NCI-H510A treated with DMSO at 0.1 percent for 48 hours (cell line): ENCODE measurements around the gene COL20A1.
"Not testable (repeated sequence)": the region's sequence is repeated elsewhere in the genome, so short reads cannot be mapped to it uniquely, and the experiment has no call there.

Source experiments
- DNase-seq: peaks from one replicate; lab custom pipeline; 2025; lab: John Stamatoyannopoulos, UW

Gene COL20A1

GRCh38 chr20:63291811-63292210 lies 1.2 kb upstream of the COL20A1 start:
- DNase-seq = no peak

- no peak for DNase-seq
Measured at GRCh38 chr20:63292292-63292701, 689 bp upstream of the COL20A1 start.

- DNase-seq = no peak
Measured at GRCh38 chr20:63293456-63293855, 470 bp downstream of the COL20A1 start.

DNA sequence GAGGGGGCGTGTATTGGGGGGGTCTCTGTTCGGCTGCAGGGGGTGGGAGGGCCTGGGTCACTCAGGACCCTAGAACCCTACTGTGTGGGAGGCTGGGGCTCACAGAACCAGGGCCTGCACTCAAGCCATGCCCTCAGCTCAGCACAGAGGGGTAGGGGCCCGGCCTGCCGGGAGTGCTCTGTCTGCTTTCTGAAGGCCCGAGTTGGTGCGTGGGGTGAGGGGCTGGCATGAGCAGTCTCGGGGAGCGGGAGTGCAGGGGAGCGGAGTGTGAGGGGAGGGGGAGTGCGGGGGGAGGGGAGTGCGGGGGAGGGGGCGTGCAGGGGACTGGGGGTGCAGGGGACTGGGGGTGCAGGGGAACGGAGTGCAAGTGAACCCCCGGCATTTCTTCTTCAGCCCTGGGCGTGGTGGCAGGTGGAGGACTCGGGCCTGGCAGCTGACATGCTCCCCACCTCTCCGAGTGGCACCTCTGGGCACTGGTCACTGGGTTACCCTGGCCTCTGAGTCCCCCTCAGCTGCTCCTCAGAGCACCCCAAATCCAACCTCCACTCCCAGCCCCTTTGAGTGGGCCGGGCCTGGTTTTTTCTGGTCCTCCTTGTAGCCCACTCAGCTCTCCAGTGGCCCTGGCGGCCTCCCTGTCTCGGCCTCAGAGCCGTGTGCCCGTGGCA lies 1.0 kb downstream of the COL20A1 start:
- no peak for DNase-seq

DNA sequence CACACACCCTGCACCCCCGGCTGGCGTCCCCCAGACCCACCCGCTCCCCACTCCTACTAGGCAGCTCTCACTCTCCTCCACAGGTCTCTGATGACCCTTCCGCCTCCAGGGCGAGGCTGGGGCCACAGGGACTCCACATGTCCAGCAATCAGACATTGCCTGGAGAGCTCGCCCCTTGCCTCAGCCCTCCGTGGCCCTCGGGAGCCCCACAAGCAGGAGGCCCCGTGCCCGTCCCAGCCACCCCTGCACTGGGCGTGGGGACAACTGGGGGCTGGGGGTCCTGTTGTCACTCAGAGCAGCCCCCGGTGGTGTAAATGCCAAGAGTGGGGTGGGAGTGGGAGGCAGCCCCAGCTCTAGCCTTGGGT lies 1.5 kb downstream of the COL20A1 start:
- DNase-seq = no peak

DNA sequence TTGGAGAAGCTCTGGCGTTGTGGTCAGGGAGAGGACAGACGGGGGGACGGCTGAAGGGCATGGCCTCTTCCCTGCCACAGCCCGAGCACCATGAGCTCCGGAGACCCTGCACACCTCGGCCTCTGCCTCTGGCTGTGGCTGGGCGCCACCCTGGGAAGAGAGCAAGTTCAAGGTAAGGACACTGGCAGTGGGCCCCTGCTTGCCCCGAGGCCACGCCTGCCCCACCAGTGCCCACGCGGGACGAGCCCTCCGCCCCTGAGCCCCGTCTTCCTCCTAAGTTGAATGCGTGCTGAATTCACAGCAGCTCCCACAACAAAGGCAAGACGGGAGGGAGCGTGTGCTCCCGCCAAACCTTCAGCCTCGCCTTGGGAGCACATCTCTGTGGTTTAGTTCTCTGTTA lies 2.0 kb downstream of the COL20A1 start:
- no peak for DNase-seq

GRCh38 chr20:63295422-63295821 lies 2.4 kb downstream of the COL20A1 start:
- DNase-seq = no peak

- no peak for DNase-seq
Measured at GRCh38 chr20:63295846-63296245, 2.9 kb downstream of the COL20A1 start.

DNA sequence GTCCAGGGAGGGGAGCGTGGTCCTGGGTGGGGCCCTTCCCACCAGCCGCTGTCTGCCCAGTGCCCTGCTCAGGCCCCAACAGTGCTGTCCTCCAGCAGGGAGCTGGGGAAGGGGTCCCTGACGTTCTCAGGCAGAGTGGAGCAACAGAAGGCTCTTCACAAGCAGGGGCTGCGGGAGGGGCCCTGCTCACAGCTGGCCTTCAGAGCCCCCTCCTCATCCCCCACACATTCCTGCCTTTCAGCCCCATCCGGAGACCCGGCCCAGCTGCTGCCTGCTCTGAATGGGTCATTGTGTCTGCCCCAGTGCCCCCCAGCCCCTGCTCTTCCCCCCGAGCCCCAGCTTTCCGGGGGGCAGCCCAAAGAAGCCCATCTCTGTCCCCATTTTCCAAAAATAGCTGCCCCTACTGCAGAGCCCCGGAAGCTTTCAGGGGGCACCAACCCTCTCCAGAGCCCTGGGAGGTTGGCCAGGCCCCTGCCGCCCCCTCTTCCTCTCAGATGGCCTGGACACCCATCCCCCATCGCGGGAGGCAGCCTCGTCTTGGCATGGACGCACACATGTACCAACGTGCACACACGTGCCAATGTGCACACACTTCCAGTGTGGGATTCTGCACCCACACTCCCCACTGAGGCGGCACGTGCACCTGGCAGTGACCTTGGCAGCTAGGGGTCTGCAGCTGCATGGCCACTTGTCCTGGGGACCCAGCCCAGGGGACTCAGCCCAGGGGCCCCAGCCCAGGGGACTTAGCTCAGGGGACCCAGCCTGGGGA lies 3.7 kb downstream of the COL20A1 start:
- no peak for DNase-seq

GRCh38 chr20:63297371-63297781 lies 4.4 kb downstream of the COL20A1 start:
- DNase-seq = no peak

DNA sequence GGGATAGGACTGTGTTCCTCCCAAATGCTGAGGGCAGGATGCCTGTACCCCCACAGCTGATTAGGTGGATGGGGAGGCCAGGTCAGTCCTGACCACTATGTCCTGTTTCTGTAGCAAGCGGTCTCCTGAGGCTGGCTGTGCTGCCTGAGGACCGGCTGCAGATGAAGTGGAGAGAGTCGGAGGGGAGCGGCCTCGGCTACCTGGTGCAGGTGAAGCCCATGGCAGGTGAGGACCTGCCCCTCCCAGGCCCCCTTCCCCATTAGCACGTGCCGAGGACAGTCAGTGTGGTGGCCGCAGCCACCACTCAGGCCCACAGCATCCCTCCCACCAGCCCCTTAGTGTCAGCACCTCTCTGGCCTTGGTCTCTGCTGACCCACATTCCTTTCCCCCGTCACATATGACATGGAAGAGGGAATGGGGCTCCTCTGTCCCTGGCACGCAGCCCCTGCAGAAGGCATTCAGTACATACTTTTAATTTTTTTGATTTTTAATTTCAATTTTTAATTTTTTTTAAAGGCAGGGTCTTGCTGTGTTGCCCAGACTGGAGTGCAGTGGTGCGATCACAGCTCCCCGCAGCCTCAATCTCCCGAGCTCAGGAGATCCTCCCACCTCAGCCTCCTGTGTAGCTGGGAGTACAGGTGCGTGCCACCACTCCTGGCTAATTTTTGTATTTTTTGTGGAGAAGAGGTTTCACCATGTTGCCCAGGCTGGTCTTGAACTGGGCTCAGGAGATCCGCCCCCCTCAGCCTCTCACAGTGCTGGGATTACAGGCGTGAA lies 5.0 kb downstream of the COL20A1 start:
- no peak for DNase-seq

DNA sequence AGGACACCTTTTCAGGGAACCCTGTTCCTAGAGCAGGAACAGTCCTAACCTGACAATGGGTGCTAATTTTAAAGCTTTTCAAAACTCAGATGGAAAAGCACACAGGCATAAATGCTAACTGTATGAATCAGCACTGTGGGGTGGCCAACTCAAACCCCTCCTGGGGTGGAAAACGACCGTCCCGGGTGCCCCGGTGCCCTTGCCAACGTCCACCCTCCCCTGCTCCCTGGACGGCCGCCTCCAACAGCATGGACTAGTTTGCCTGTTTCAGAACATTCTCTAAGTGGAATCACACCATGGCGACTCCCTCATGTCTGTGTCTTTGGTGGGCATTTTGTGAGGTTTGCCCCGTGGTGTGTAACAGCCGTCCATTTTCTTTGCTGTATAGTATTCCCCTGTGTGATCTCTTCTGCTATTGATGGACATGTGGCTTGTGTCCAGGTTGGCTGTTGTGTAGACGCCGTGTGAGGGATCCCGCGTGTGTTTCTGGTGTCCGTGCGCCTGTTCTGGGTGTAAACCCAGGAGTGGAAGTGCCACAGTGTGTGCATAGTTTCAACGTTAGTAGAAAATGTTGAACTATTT lies 5.8 kb downstream of the COL20A1 start:
- no peak for DNase-seq

GRCh38 chr20:63301671-63302070 lies 8.7 kb downstream of the COL20A1 start:
- DNase-seq = no peak

DNA sequence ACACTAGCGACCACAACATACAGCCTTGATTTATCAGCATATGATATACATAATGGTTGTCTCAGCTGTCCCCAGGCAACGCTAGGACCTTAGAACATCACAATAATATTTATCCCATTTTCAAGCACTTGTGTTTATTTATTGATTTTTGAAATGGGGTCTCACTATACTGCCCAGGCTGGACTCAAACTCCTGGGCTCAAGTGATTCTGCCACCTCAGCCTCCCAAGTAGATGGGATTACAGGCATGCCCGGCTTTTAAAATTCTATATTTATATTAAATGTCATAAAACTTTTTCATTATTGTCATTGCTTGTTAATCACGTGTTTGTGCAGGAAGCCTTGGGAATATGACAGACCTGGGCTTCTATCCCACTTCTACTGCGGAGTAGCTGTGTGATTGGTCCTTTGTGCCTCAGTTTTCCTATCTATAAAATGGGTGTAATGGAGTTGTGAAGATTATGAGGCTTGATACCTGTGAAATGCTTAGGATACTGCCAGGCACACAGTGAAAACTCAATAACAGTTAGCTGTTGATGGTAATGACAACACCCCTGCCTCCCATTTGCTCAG lies 10.2 kb downstream of the COL20A1 start:
- DNase-seq = no peak

DNA sequence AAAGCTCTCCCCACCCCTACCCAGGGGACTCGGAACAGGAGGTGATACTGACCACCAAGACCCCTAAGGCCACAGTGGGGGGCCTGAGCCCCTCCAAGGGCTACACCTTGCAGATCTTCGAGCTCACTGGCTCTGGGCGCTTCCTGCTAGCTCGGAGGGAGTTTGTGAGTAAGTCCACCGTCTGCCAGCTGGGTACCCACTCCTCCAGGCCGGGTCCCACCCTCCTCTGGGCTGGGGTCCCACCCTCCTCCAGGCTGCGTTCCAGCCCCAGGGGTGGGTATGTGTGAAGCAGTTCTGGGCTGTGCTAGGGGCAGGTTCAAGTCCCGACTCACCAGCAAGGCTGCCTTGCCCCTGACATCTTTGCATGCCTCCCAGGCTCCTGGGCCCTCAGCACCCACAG lies 12.4 kb downstream of the COL20A1 start:
- DNase-seq = no peak

GRCh38 chr20:63305933-63306672 lies 13.1 kb downstream of the COL20A1 start:
- not testable (repeated sequence) for DNase-seq

DNA sequence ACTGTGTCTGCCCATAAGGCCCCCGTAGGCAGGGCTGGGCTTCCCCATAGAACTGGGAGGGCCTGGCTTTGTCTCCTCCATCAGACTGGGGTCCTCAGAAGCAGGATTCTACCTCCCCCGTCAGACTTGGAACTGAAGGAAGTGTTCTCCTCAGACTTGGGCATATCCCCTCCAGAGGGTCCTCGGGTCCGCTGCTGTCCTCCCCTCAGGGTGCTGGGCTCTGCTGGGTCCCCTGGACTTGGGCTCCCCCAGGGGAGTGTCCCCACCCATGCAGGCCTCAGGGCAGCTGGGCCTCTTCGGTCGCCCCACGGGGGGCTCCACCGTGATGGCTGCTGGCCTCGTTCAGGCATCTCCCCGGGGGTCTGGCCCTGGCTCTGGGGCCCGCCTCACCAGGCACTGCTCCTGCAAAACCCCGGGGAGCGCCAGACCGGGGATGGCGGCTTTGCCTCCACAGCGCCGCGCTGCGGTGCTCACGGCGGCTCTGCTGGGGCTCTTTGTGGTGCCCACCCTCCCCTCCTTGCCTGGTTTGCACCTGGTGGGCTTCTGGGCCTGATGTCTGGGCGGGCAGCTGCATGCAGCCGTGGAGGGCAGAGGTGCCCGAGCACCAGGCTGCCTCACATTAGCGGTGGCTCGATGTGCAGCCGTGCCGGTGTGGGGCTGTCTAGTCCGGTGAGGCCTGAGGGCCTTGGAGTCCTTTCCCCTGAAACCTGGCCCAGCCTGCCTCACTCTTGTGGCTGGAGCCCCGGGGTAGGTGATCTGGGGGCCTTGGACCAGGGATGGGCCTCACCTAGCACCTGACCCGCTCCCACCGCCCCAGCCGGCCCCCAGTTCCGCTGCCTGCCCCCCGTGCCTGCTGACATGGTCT lies 13.9 kb downstream of the COL20A1 start:
- no peak for DNase-seq

- no peak for DNase-seq
Measured at GRCh38 chr20:63307538-63308217, 14.7 kb downstream of the COL20A1 start.

DNA sequence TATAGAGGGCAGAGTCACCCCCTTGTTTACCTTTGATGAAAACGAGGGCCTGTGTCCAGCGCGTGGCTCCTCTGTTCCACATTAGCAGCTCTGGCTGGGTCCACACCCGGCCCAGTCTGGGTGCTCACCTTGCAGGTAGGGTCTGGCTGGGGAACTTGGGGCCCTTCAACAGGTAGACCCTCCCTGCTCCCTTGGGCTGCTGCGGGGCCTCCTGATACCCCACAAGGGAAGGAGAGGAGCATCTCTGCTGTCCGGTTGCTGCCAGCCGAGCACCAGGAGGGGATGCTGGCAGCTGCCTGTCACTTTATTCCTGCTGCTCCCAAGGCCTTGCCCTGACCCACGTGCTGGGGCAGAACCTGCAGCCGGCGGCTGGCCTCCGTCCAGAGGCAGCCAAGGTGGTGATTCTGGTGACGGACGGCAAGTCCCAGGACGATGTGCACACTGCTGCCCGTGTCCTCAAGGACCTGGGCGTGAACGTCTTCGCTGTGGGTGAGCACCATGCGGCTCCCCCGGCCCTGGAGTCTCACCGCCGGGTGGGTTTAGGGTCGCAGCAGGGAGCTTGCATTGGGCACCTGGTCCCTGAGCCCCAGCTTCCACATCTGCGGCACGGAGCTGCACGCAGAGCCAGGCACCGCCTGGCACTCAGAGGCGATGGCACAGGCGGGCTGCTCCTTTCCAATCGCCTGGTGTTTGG lies 15.4 kb downstream of the COL20A1 start:
- no peak for DNase-seq
